K562 (cell line): ENCODE measurements around the gene NRCAM. TPM values are rescaled to one million over a fixed set of nuclear protein-coding genes. Genes with fewer than 3 reads are reported as not detected.
A peak's percentile ranks its signal among the peaks of the same experiment; 100 is the strongest.

Source experiments
- ASH1L ChIP-seq: fragments of 450-650 bp; IDR thresholded peaks from 2 replicates; pipeline ENCODE4 v1.6.1; 2018; ENCODE audit warnings: borderline replicate concordance, mild to moderate bottlenecking, low read depth; ENCODE audit not compliant: partially characterized antibody
- C11orf30 ChIP-seq: fragments of 450-650 bp; IDR thresholded peaks from 2 replicates; pipeline ENCODE4 v1.6.1; 2016; ENCODE audit warnings: low read depth, mild to moderate bottlenecking
- FOXA3 ChIP-seq, 2 experiments: fragments of 450-650 bp in 1 of 2; sonication (generic) in 1 of 2; formaldehyde crosslinking; IDR thresholded peaks in 1 of 2; conservative IDR thresholded peaks in 1 of 2; 2 replicates each; pipeline versions ENCODE4 v1.4.0 to v1.8.0; 2020 to 2022; ENCODE audit warnings: mild to moderate bottlenecking in 2 of 2, missing genetic modification reagents in 1 of 2
- FOXJ2 ChIP-seq: fragments of 200-800 bp; sonication (Bioruptor generic); IDR thresholded peaks from 2 replicates; pipeline ENCODE4 v1.6.1; 2016; ENCODE audit warnings: missing genetic modification characterization, missing compliant biosample characterization
- FOXK2 ChIP-seq, 2 experiments: fragments of 450-650 bp; IDR thresholded peaks in 1 of 2; conservative IDR thresholded peaks in 1 of 2; 2 replicates each; pipeline ENCODE4 v1.6.1; 2016; ENCODE audit warnings: low read depth in 2 of 2, mild to moderate bottlenecking in 1 of 2
- GATAD2B ChIP-seq: fragments of 450-650 bp; IDR thresholded peaks from 2 replicates; pipeline ENCODE4 v1.6.1; 2017; ENCODE audit warnings: mild to moderate bottlenecking, borderline replicate concordance
- KDM1A ChIP-seq, 2 experiments: fragments of 450-650 bp; IDR thresholded peaks; 2 replicates each; pipeline ENCODE4 v1.6.1; 2016; ENCODE audit warnings: mild to moderate bottlenecking in 2 of 2
- NR2C2 ChIP-seq, 2 experiments: fragments of 200-800 bp in 1 of 2; sonication (Bioruptor generic) in 1 of 2; sonication (generic) in 1 of 2; formaldehyde crosslinking in 1 of 2; IDR thresholded peaks; 2 replicates each; pipeline versions ENCODE4 v1.6.1 to v1.8.0; 2016 to 2022; ENCODE audit warnings: mild to moderate bottlenecking in 1 of 2, missing compliant biosample characterization in 1 of 2, missing genetic modification characterization in 1 of 2, missing genetic modification reagents in 1 of 2
- RFX1 ChIP-seq: fragments of 450-650 bp; IDR thresholded peaks from 2 replicates; pipeline ENCODE4 v1.6.1; 2016; ENCODE audit warnings: mild to moderate bottlenecking, moderate library complexity
- SOX6 ChIP-seq: fragments of 450-650 bp; IDR thresholded peaks from 2 replicates; pipeline ENCODE4 v1.6.1; 2014; ENCODE audit warnings: mild to moderate bottlenecking
- ZNF133 ChIP-seq: fragments of 250-450 bp; sonication (Bioruptor Pico); IDR thresholded peaks from 2 replicates; pipeline ENCODE4 v1.4.0; 2020; ENCODE audit warnings: mild to moderate bottlenecking
- ZNF551 ChIP-seq: fragments of 250-450 bp; sonication (Bioruptor Pico); IDR thresholded peaks from 2 replicates; pipeline ENCODE4 v1.5.0; 2021; ENCODE audit warnings: mild to moderate bottlenecking, moderate library complexity
- ZNF707 ChIP-seq: fragments of 250-450 bp; sonication (Bioruptor Pico); conservative IDR thresholded peaks from 2 replicates; pipeline ENCODE4 v1.8.0; 2022; ENCODE audit warnings: inconsistent platforms, mild to moderate bottlenecking, moderate library complexity
- ZNF766 ChIP-seq: fragments of 200-800 bp; sonication (Bioruptor generic); conservative IDR thresholded peaks from 2 replicates; pipeline ENCODE4 v1.6.1; 2016; ENCODE audit warnings: missing genetic modification characterization, missing compliant biosample characterization
- polyA plus RNA-seq, 8 experiments: library from polyadenylated mRNA; depleted of rRNA in 4 of 8; stranded (reverse) in 5 of 8; unstranded in 3 of 8; fragments of >200 nt; fragmentation: Nextera tagmentation in 2 of 8; fragmentation: Illumina TruSeq in 1 of 8; extraction: Ambion mirVana in 2 of 8; extraction: Trizol in 1 of 8; gene quantifications; 2 replicates each; pipeline versions ENCODE4 v1.2.1 to v1.2.3, GENCODE V29; 2011 to 2014; ENCODE audit warnings: inconsistent platforms in 1 of 8, missing spikeins in 1 of 8
- total RNA-seq, 7 experiments: library from RNA; depleted of rRNA in 6 of 7; stranded (reverse); fragments of >200 nt in 6 of 7; fragmentation: Illumina TruSeq in 2 of 7; extraction: Trizol in 2 of 7; gene quantifications; 2 replicates each; pipeline versions ENCODE4 v1.2.1 to v1.2.3, GENCODE V29; 2011 to 2021; ENCODE audit warnings: low replicate concordance in 1 of 7
- TF ChIP-seq, protein P1 (sequence below): sonication (generic); formaldehyde crosslinking; IDR thresholded peaks from 2 replicates; pipeline ENCODE4 v1.8.0; 2022; ENCODE audit warnings: mild to moderate bottlenecking, missing genetic modification reagents, borderline replicate concordance
- TF ChIP-seq, protein P2 (sequence below): sonication (generic); formaldehyde crosslinking; IDR thresholded peaks from 2 replicates; pipeline ENCODE4 v1.8.0; 2022; ENCODE audit warnings: mild to moderate bottlenecking, missing genetic modification reagents
- TF ChIP-seq, protein P3 (sequence below), 2 experiments: IDR thresholded peaks in 1 of 2; conservative IDR thresholded peaks in 1 of 2; 2 replicates each; pipeline ENCODE4 v1.6.1; 2016; ENCODE audit warnings: low read depth in 2 of 2, mild to moderate bottlenecking in 1 of 2, missing compliant biosample characterization in 1 of 2, missing genetic modification characterization in 1 of 2, moderate library complexity in 1 of 2

NRCAM gene
- total and polyA plus RNA-seq, 9 of the 15 experiments (the other 6 are each of a cell fraction or from before 2014, with no cell fraction given) = 0.03 to 0.54 (median 0.12) TPM; not detected in 1

DNA sequence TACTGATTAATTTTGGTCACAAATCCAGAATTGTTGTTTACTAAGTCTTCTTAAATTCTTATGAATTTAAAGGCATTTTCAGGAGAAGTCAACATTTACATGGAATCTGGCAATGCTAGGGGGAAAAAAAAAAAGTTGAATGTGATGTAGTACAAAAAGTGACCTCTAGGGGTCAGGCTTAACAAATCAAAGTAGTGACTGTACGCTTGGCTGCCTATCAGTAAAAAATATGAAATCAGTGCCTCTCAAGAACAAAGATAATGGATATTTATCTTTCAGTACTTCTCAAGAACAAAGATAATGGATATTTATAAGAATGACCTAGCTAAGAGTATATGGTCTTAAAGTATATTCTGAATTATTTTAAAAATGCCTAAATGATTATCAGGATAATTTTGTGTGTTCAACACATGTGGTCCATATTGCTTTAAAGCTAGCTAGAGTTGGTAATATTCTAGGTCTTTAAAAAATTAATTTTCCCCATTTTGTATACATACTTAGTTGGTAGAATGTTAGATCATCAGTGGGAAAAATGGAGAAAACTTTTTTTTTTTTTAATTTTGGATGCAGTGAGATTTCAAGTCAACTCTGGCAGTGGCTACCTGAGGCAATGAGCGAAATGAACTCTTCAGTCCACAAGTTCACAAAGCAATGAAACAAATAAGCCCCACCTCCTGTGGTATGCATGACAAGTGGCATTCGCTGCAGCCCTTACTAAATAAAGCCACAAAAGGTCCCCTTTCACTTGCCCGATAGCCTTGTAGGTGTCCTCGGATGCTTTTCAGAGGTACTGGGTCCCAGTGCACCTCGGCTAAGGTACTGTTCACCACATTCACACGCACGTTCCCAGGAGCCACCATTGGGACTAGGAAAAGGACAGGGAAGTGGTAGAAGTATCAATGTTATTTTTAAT, 274.9 kb downstream of the NRCAM start (continued):
- TF ChIP-seq, protein P1, sequence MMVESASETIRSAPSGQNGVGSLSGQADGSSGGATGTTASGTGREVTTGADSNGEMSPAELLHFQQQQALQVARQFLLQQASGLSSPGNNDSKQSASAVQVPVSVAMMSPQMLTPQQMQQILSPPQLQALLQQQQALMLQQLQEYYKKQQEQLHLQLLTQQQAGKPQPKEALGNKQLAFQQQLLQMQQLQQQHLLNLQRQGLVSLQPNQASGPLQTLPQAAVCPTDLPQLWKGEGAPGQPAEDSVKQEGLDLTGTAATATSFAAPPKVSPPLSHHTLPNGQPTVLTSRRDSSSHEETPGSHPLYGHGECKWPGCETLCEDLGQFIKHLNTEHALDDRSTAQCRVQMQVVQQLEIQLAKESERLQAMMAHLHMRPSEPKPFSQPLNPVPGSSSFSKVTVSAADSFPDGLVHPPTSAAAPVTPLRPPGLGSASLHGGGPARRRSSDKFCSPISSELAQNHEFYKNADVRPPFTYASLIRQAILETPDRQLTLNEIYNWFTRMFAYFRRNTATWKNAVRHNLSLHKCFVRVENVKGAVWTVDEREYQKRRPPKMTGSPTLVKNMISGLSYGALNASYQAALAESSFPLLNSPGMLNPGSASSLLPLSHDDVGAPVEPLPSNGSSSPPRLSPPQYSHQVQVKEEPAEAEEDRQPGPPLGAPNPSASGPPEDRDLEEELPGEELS (CRISPR knock-in tag) = no peak
- peak; percentile 97 to 98 for TF ChIP-seq KDM1A (IDR thresholded peaks at IDR 0.05)
- TF ChIP-seq SOX6 = peak; percentile 20; the same call in 1 of the 2 replicates
- no peak for TF ChIP-seq ZNF551 (CRISPR knock-in tag)
- no peak for TF ChIP-seq NR2C2 (CRISPR knock-in tag; IDR thresholded peaks at IDR 0.05)
- no peak for TF ChIP-seq NR2C2 (tag; IDR thresholded peaks at IDR 0.05)
- TF ChIP-seq GATAD2B = 0 out of 2 replicates have a peak, but pooled peaks have one; percentile 68
- peak; percentile 12; the same call in 1 of the 2 replicates for TF ChIP-seq RFX1
- TF ChIP-seq, protein P2, sequence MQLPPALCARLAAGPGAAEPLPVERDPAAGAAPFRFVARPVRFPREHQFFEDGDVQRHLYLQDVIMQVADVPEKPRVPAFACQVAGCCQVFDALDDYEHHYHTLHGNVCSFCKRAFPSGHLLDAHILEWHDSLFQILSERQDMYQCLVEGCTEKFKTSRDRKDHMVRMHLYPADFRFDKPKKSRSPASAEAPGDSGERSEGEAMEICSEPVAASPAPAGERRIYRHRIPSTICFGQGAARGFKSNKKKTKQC (CRISPR knock-in tag) = no peak
- TF ChIP-seq, protein P3, sequence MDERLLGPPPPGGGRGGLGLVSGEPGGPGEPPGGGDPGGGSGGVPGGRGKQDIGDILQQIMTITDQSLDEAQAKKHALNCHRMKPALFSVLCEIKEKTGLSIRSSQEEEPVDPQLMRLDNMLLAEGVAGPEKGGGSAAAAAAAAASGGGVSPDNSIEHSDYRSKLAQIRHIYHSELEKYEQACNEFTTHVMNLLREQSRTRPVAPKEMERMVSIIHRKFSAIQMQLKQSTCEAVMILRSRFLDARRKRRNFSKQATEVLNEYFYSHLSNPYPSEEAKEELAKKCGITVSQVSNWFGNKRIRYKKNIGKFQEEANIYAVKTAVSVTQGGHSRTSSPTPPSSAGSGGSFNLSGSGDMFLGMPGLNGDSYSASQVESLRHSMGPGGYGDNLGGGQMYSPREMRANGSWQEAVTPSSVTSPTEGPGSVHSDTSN (CRISPR knock-in tag; IDR thresholded peaks at IDR 0.05; ENCODE audit: low read depth) = no peak
- TF ChIP-seq, protein P3 (tag; conservative IDR thresholded peaks at IDR 0.05; ENCODE audit: low read depth) = peak; percentile 28; the same call in 1 of the 2 replicates
- no peak for TF ChIP-seq ASH1L
- TF ChIP-seq ZNF707 (CRISPR knock-in tag) = 0 out of 2 replicates have a peak, but pooled peaks have one; percentile 31
- TF ChIP-seq FOXA3 (CRISPR knock-in tag; conservative IDR thresholded peaks at IDR 0.05 in 1 of 2, IDR thresholded peaks at IDR 0.05 in 1 of 2) = 0 out of 4 replicates have a peak, but pooled peaks of 1 of the 2 experiments have one; percentile 7
- no peak for TF ChIP-seq ZNF766 (CRISPR knock-in tag)
- TF ChIP-seq FOXJ2 (tag) = no peak
- TF ChIP-seq ZNF133 = no peak
- TF ChIP-seq C11orf30 = no peak
- no peak for TF ChIP-seq FOXK2 (conservative IDR thresholded peaks at IDR 0.05 in 1 of 2, IDR thresholded peaks at IDR 0.05 in 1 of 2; ENCODE audit: low read depth in 2 of 2)
